Endothelial cell of umbilical vein (primary cell): ENCODE measurements around the gene TRIM65. TPM values are rescaled to one million over a fixed set of nuclear protein-coding genes. Genes with fewer than 3 reads are reported as not detected.

ENCODE experiments used
- BruUV-seq: library from RNA; stranded (reverse); fragments of 400-500 nt; replicated peaks from 2 replicates; lab custom pipeline; 2021; lab: Mats Ljungman, UMichigan
- CTCF ChIA-PET: fragments of 300-600, 350-600 bp; sonication (Branson Sonifier 250); formaldehyde crosslinking; loops from one replicate; lab custom pipeline; 2021; ENCODE audit warnings: antibody characterized with exemption, inconsistent platforms; lab: Charles Lee
- POLR2A ChIA-PET: fragments of 300-600, 350-600 bp; sonication (Branson Sonifier 250); formaldehyde crosslinking; loops from one replicate; lab custom pipeline; 2021; ENCODE audit warnings: antibody characterized with exemption, inconsistent platforms; lab: Charles Lee
- DNase-seq: peaks from one replicate; pipeline ENCODE4 v3.0.0-alpha.2; 2011; ENCODE audit warnings: low read depth, low spot score
- FAIRE-seq: peaks from 2 replicates; lab custom pipeline; 2011; peaks lifted over from hg19 to GRCh38; lab: Jason Lieb, UNC
- H2AFZ ChIP-seq: 2 replicates; pipeline ENCODE4 v1.6.0; 2012; ENCODE audit warnings: low read depth, low read length, control low read depth, inconsistent platforms
- H3K27ac ChIP-seq: 2 replicates; pipeline ENCODE4 v1.5.1; 2011; ENCODE audit warnings: low read depth, mild to moderate bottlenecking, control low read depth, low read length, moderate library complexity; ENCODE audit not compliant: insufficient read depth
- H3K27me3 ChIP-seq, 2 experiments: 2 replicates each; pipeline versions ENCODE4 v1.6.0 to v1.6.1; 2011; ENCODE audit warnings: low read length in 2 of 2, mixed read lengths in 1 of 2; ENCODE audit not compliant: control insufficient read depth in 2 of 2, insufficient read depth in 2 of 2
- H3K36me3 ChIP-seq, 2 experiments: 2 replicates in 1 of 2; 3 replicates in 1 of 2; pipeline ENCODE4 v1.5.1; 2011; ENCODE audit warnings: low read length in 2 of 2, mild to moderate bottlenecking in 1 of 2, moderate library complexity in 1 of 2; ENCODE audit not compliant: control insufficient read depth in 2 of 2, insufficient read depth in 2 of 2; ENCODE audit errors: extremely low read depth in 1 of 2
- H3K4me1 ChIP-seq: 3 replicates; pipeline ENCODE4 v1.5.1; 2011; ENCODE audit warnings: mild to moderate bottlenecking, low read length; ENCODE audit not compliant: control insufficient read depth, insufficient read depth; ENCODE audit errors: extremely low read depth
- H3K4me2 ChIP-seq: 2 replicates; pipeline ENCODE4 v1.6.1; 2011; ENCODE audit warnings: low read length, control low read depth, mixed read lengths; ENCODE audit not compliant: insufficient read depth
- H3K4me3 ChIP-seq, 3 experiments: fragments of 200-600 bp in 1 of 3; sonication (generic), shearing (Covaris generic) in 1 of 3; replicated peaks in 1 of 3; 2 replicates each; pipeline ENCODE4 v1.5.1; 2011 to 2016; ENCODE audit warnings: control low read depth in 3 of 3, low read length in 3 of 3, mild to moderate bottlenecking in 2 of 3, inconsistent platforms in 1 of 3, low read depth in 1 of 3, moderate library complexity in 1 of 3; ENCODE audit not compliant: insufficient read depth in 1 of 3
- H3K79me2 ChIP-seq: 2 replicates; pipeline ENCODE4 v1.6.0; 2012; ENCODE audit warnings: low read length, inconsistent platforms; ENCODE audit not compliant: control insufficient read depth, insufficient read depth
- H3K9ac ChIP-seq: replicated peaks from 2 replicates; pipeline ENCODE3; 2011; ENCODE audit warnings: low read length, control low read depth; ENCODE audit not compliant: insufficient read depth; ENCODE audit errors: extremely low read depth
- H3K9me1 ChIP-seq: replicated peaks from 3 replicates; pipeline ENCODE4 v1.6.0; 2011; ENCODE audit warnings: mild to moderate bottlenecking, low read length; ENCODE audit not compliant: control insufficient read depth, insufficient read depth; ENCODE audit errors: extremely low read depth
- H3K9me3 ChIP-seq: replicated peaks from 2 replicates; pipeline ENCODE4 v1.5.1; 2012; ENCODE audit warnings: low read length, inconsistent platforms; ENCODE audit not compliant: control insufficient read depth, insufficient read depth
- H4K20me1 ChIP-seq: replicated peaks from 2 replicates; pipeline ENCODE3; 2011; ENCODE audit warnings: mild to moderate bottlenecking, low read length; ENCODE audit not compliant: control insufficient read depth, insufficient read depth; ENCODE audit errors: extremely low read depth
- EZH2 ChIP-seq: IDR thresholded peaks from 2 replicates; pipeline ENCODE4 v1.6.1; 2012; ENCODE audit warnings: borderline replicate concordance, low read depth, mild to moderate bottlenecking, moderate library complexity, low read length, inconsistent platforms; ENCODE audit not compliant: severe bottlenecking
- FOS ChIP-seq: IDR thresholded peaks from 2 replicates; pipeline ENCODE4 v1.6.1; 2011; ENCODE audit warnings: mild to moderate bottlenecking, low read length, moderate library complexity, borderline replicate concordance; ENCODE audit not compliant: insufficient read depth
- GATA2 ChIP-seq: IDR thresholded peaks from 2 replicates; pipeline ENCODE4 v1.7.0; 2011; ENCODE audit warnings: low read depth, mild to moderate bottlenecking, moderate library complexity, mixed read lengths, low read length; ENCODE audit not compliant: insufficient read length, insufficient read depth
- JUN ChIP-seq: IDR thresholded peaks from 2 replicates; pipeline ENCODE4 v1.6.1; 2011; ENCODE audit warnings: borderline replicate concordance, low read depth; ENCODE audit not compliant: insufficient read length, insufficient read depth
- MYC ChIP-seq: IDR thresholded peaks from one replicate; pipeline ENCODE4 v1.6.1; 2011; ENCODE audit warnings: mild to moderate bottlenecking, low read depth, low read length
- POLR2A ChIP-seq: IDR thresholded peaks from 2 replicates; pipeline ENCODE4 v1.6.1; 2012; ENCODE audit warnings: low read depth, mild to moderate bottlenecking, control low read depth, low read length
- POLR2AphosphoS5 ChIP-seq: IDR thresholded peaks from 2 replicates; pipeline ENCODE4 v1.6.1; 2012; ENCODE audit warnings: low read depth, mild to moderate bottlenecking, control low read depth, low read length, moderate library complexity; ENCODE audit not compliant: insufficient read depth
- dilution Hi-C: fragments of 300-500 bp; cut with MboI; formaldehyde crosslinking; loops from one replicate; pipeline ENCODE4 v1.15.0; 2019; ENCODE audit warnings: low sequenced_read_pairs; ENCODE audit not compliant: extremely low pct_ligation_motif_present
- intact Hi-C: fragments of 100-400 bp; cut with micrococcal nuclease; formaldehyde crosslinking; loops from one replicate; pipeline ENCODE4 v1.10.0; 2022
- polyA plus RNA-seq, 4 experiments: library from polyadenylated mRNA; depleted of rRNA in 3 of 4; stranded (reverse) in 3 of 4; unstranded in 1 of 4; fragments of >200 nt; gene quantifications; 2 replicates each; pipeline versions ENCODE4 v1.2.1 to v1.2.3, GENCODE V29; 2011 to 2012; ENCODE audit warnings: missing spikeins in 1 of 4
- total RNA-seq: library from RNA; stranded (reverse); gene quantifications from 2 replicates; pipeline ENCODE4 v1.2.3, GENCODE V29; 2021
- TF ChIP-seq, protein P1 (sequence below), 2 donors: IDR thresholded peaks; 1 replicate in 1 of 2; 2 replicates in 1 of 2; pipeline ENCODE4 v1.5.1; 2011; ENCODE audit warnings: low read length in 2 of 2, mild to moderate bottlenecking in 2 of 2, moderate library complexity in 2 of 2, control low read depth in 1 of 2, inconsistent platforms in 1 of 2, low read depth in 1 of 2; ENCODE audit not compliant: insufficient read depth in 1 of 2; ENCODE audit errors: extremely low read depth in 1 of 2
- TF ChIP-seq, protein P2 (sequence below): IDR thresholded peaks from 2 replicates; pipeline ENCODE4 v1.6.1; 2011; ENCODE audit not compliant: insufficient read depth, insufficient read length

Gene TRIM65
- total and polyA plus RNA-seq, 2 donors (not counting 3 experiments of a cell fraction or from before 2014, with no cell fraction given) = 19.3 to 33.5 TPM

GRCh38 chr17:75899353-75899752, 2.6 kb upstream of the TRIM65 start:
- H4K20me1 ChIP-seq = no peaks in the 10 kb centered on the region
- no peak overlapping the region for H3K4me3 ChIP-seq
- TF ChIP-seq, protein P1, sequence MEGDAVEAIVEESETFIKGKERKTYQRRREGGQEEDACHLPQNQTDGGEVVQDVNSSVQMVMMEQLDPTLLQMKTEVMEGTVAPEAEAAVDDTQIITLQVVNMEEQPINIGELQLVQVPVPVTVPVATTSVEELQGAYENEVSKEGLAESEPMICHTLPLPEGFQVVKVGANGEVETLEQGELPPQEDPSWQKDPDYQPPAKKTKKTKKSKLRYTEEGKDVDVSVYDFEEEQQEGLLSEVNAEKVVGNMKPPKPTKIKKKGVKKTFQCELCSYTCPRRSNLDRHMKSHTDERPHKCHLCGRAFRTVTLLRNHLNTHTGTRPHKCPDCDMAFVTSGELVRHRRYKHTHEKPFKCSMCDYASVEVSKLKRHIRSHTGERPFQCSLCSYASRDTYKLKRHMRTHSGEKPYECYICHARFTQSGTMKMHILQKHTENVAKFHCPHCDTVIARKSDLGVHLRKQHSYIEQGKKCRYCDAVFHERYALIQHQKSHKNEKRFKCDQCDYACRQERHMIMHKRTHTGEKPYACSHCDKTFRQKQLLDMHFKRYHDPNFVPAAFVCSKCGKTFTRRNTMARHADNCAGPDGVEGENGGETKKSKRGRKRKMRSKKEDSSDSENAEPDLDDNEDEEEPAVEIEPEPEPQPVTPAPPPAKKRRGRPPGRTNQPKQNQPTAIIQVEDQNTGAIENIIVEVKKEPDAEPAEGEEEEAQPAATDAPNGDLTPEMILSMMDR (IDR thresholded peaks at IDR 0.05; ENCODE audit: extremely low read depth in 1 of 2, insufficient read depth in 1 of 2, low read depth in 1 of 2, low read length in 2 of 2) = no peak
- TF ChIP-seq POLR2A (no peak), FOS (no peak), GATA2 (no peak), MYC (no peak), JUN (no peak), EZH2 (no peak), POLR2AphosphoS5 (no peak)
- TF ChIP-seq, protein P2, sequence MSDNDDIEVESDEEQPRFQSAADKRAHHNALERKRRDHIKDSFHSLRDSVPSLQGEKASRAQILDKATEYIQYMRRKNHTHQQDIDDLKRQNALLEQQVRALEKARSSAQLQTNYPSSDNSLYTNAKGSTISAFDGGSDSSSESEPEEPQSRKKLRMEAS = no peak
- dilution Hi-C loops (no loop called here), intact Hi-C loops (loop anchor here (5.0 kb wide), 1 partner anchor 122 kb away; a partner anchor contains a TSS)
- BruUV-seq = no TSS peak
- no peak overlapping the region for H3K9ac ChIP-seq
- H3K9me1 ChIP-seq = no peaks in the 10 kb centered on the region
- no peak overlapping the region for H2AFZ ChIP-seq
- DNase-seq (no peak), FAIRE-seq (no peak)
- no peak overlapping the region for H3K27ac ChIP-seq
- peaks cover 22% of the 10 kb centered on the region for H3K79me2 ChIP-seq
- ChIA-PET POLR2A (no interaction called here), CTCF (interaction anchor here (1.7 kb wide), 1 partner anchor 108 kb away, joined by 4 read pairs; no protein-coding TSS in a partner anchor)
- no peaks in the 10 kb centered on the region for H3K27me3 ChIP-seq
- H3K9me3 ChIP-seq = no peaks in the 10 kb centered on the region
- no peak overlapping the region for H3K4me2 ChIP-seq
- peaks cover 25% of the 10 kb centered on the region for H3K4me1 ChIP-seq
- H3K36me3 ChIP-seq = peaks cover 7 to 28% of the 10 kb centered on the region in 2 experiments
